Cardiac septum (tissue), 1 donor: Measurements from ENCODE around the gene NR5A1. TPM values are rescaled to one million over a fixed set of nuclear protein-coding genes. Genes with fewer than 3 reads are reported as not detected.

Source experiments
- total RNA-seq: library from RNA; stranded (reverse); fragmentation: NEBNext Ultra II Directional; extraction: Animal tissue kit (Norgen Biotek cat#: 25700); gene quantifications from one replicate; pipeline ENCODE4 v1.2.1, GENCODE V29; 2021
- donor health status: DM: no; HTN: no; CAD: no.

The NR5A1 gene
- total RNA-seq, 1 donor from 2014 or later: not detected

Other genes with a start within 250 kb of the NR5A1 start
- gene NEK6, start 249.4 kb downstream of the NR5A1 start, total RNA-seq: 11.6 TPM
- 133 TPM for gene PSMB7, start 92.0 kb downstream of the NR5A1 start, total RNA-seq
- gene ADGRD2, start 56.9 kb downstream of the NR5A1 start, total RNA-seq: not detected